Activated T-cell treated with anti-CD3 and anti-CD28 coated beads for 4 hours (primary cell): ENCODE results near the gene TM4SF1.
"Not testable (repeated sequence)": the region's sequence is repeated elsewhere in the genome, so short reads cannot be mapped to it uniquely, and the experiment has no call there.

Experiments
- DNase-seq: peaks from one replicate; pipeline ENCODE4 v3.0.0-alpha.2; 2020

The TM4SF1 gene

DNA sequence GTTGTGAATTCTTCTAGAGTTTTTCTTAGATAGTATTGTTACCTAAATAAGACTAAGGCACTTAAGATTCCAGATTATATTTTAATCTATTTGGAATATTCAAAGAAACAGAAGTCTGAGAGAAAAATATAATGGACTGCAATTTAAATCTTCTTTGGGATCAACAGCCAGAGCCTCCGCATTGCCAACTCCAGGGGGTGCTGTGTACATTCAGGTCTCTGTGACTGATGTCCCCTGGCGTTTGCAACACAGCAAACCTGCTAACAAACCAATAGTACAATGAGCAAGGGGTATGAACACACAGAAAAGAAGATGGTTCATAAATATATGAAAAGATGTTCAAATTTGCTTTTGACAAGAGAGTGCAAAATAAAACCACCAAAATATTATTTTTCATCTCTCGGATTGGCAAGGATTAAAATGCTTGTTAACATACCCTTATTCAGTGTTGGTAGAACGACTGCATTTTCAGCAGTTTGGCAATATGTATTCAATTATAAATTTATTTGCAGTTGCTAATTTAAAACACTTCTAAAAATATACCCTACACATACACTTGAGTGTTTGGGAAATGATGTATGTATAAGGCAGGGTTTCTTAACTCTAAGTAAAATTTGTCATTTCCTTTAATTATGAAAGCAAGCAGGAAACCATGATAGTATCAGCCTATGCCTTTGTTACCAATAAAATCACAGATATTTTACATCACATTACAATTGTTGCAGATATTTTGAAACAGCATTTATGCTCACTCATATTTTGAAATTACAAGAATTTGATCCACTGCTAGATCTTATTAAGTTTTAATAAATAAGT, 16.1 kb upstream of the TM4SF1 start:
- DNase-seq: no peak

- DNase-seq: no peak
Observed at GRCh38 chr3:149391960-149392359, 14.5 kb upstream of the TM4SF1 start.

GRCh38 chr3:149390772-149391212, 13.3 kb upstream of the TM4SF1 start:
- no peak for DNase-seq

- no peak for DNase-seq
Observed at GRCh38 chr3:149390294-149390693, 12.8 kb upstream of the TM4SF1 start.

DNA sequence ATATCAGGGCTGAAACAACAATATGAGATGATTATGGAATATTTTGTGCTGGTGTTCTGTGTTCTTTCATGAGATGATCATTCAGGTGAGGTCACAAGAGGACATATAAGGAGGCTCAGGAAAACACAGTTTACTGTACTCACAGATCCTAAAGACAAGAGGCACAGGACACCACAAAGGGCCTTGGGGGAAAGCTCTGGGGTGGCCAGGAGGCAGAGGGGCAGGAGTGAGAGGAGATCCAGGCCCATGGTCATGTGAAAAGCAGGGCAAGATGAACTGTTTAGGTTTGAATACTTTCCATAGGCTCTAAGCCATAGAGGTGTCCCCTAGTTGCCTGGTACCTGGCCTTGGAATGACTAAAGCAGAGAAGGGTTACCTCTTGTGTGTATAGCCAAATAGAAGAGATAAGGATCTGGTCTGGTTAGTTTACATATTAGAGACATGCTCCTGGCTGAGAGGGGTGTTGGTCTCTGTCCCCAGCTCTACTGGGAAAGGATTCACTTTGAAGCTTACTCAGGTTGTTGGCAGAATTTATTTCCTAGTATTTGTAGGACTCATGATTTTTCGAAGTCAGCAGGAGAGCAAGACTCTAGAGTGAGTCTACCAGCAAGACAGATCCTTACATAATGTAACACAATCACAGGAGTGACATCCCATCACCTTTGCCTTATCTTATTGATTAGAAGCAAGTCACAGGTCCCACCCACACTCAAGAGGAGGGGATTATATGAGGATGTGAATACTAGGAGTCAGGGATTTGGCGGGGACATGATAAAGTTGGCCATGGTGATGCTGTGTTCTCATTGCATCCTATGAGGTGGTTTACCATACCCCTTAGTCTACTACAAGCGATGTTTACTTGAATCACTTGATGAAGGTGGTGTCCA, 11.3 kb upstream of the TM4SF1 start:
- DNase-seq: no peak

DNA sequence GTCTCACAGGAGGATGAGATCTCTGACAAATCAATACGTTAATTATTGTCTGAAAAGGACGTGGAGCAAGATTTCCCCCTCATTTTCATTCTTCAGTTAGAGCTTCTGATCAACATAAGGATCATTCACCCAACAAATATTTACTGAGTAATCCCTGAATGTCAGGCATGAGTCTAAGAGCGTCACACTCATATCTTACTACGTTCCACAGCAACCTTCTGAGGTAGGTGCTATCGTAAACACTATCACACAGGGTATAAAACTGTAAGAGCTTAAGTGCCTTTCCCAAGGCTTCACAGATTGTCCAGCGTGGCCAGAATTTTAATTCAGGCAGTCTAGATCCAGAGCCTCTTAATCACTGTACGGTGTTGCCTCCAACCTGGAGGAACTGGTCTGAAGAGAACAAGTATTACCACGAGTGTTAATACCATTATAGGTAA, 10.6 kb upstream of the TM4SF1 start:
- DNase-seq: no peak

DNA sequence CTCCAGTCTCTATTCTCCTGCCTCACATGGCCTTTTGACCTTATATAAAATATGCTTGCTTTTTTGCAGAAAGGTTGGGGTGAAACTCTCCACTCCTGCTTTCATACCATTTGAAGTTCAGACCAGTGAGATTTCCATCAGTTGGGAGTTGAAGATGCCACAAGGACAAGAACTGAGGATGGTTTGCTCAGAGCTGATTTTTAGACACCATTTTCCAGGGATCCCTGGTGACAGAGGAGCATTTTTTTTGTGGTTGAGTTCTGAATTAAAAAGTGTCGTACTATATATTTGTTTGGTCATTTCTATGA, 8.8 kb upstream of the TM4SF1 start:
- DNase-seq: no peak

DNA sequence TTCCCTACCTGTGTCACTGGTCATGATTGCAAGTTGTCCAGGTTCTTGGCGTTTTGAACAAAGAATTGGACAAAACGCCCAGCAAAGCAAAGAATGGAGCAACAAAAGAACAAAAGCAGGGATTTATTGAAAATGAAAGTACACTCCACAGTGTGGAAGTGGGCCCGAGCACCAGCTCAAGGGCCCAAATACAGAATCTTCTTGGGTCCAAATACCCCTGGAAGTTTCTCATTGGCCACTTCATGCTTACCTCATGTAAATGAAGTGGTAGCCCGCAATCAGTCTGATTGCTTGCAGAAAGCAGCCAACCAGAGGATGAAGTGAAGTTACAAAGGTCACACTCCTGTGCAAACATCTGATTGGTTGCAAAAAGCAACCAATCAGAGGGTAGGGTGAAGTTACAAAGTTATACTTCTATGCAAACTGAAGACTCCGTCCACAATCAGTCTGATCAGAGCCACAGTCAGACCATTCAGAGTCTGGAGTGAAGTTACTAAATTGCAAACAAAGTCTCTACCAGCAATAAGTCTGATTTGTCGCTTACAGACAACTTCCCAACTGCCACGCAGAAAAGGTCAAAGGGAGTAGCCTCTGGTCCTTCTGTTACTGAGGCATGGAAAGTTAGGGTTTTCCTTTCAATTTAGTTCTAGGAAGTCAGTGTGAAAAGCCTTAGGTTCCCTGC, 8.3 kb upstream of the TM4SF1 start:
- no peak for DNase-seq

GRCh38 chr3:149384911-149385321, 7.5 kb upstream of the TM4SF1 start:
- DNase-seq: no peak

DNA sequence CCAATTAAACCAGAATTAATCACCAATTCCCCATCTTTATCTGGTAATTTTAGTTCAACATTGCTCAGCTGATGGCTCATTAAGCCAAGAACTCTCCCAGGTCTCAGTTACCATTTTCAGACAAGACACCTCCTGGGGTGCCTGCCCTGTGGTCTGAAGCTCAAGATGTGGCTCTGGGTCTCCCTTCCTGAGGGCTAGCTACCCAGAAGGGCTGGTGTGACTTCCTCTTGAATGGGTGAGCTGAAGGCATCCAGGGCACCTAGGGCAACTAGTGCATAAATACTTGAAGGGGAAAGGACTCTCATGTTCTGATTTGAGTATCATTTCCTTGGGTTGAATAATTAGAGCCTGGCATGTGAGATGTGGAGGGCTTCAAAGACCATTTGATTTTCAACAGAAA, 6.7 kb upstream of the TM4SF1 start:
- no peak for DNase-seq

GRCh38 chr3:149383703-149384102, 6.3 kb upstream of the TM4SF1 start:
- no peak for DNase-seq

GRCh38 chr3:149382518-149382917, 5.1 kb upstream of the TM4SF1 start:
- DNase-seq: no peak

- DNase-seq: no peak
Observed at GRCh38 chr3:149382101-149382467, 4.6 kb upstream of the TM4SF1 start.

DNA sequence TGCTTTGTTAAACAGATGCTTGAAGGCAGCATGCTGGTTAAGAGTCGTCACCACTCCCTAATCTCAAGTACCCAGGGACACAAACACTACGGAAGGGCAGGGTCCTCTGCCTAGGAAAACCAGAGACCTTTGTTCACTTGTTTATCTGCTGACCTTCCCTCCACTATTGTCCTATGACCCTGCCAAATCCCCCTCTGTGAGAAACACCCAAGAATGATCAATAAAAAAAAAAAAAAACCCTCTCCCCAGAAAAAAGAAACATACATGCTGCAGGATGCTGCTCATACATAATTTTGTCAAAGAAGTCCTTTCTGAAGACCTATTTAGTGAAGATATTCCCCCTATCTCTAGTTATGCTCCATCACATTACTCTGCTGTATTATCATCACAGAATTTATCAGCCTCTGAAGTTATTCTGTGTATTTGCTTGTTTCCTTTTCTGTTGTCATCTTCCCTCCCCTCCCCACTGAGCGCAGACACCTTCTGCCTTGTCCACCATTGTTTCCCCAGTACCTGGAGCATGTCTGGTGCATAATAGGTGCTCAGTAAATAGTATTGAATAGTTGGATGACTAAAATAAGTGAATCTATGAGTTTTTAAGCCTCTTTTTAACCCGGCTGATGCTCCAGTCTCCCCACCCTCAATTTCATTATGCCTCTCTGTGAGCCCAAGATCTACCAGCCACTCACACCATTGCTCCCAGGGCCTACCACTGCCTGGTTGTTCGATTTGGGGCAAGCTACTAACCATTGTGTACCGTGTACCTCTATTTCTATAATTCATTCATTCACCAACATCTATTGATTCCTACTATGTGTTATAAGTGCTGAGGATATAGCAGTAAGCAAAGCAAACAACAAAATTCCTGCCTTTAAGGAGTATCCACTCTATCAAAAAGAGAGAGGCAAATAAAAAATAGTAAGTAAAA, 4.0 kb upstream of the TM4SF1 start:
- no peak for DNase-seq

DNA sequence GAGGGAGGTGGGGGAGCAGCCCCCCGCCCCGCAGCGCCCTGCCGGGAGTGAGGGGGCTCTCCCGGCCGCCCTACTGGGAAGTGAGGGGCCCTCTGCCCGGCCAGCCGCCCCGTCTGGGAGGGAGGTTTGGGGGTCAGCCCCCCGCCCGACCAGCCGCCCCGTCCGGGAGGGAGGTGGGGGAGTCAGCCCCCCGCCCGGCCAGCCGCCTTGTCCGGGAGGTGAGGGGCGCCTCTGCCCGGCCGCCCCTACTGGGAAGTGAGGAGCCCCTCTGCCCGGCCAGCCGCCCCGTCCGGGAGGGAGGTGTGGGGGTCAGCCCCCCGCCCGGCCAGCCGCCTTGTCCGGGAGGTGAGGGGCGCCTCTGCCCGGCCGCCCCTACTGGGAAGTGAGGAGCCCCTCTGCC, 2.8 kb upstream of the TM4SF1 start:
- not testable (repeated sequence) for DNase-seq

GRCh38 chr3:149378478-149379309, 1.2 kb upstream of the TM4SF1 start:
- no peak for DNase-seq

- no peak for DNase-seq
Observed at GRCh38 chr3:149376718-149377407, 586 bp downstream of the TM4SF1 start.

DNA sequence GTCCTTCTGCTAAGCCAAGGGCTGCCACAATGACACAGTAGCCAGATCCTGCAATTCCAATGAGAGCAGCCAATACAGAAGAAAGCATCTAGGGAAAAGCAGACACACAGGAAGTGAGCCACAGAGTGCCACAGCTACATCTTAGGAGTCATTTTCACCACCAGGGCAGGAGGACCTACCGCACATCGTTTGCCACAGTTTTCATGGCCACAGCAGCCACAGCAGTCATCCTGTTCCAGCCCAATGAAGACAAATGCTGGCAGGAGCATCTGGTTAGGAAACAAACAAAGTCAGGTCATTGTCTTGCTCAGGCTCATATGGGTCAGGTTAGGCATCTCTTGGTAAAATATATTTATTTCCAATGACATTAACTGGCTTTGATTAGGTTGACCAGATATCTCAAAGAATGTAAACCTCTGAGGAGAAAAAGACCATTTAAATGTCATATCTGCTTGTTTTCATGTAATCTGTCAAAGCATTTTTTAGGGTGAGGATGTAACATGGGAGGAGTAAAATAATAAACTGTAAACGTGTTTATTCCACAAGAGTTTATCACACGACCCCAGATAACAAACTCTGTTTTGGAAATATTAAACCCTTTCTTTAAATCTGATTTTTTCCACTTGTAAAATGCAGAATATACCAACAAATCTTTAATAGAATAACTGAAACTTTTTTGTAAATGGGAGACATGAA, 1.8 kb downstream of the TM4SF1 start:
- DNase-seq: no peak

GRCh38 chr3:149374793-149375500, 2.5 kb downstream of the TM4SF1 start:
- DNase-seq: no peak

DNA sequence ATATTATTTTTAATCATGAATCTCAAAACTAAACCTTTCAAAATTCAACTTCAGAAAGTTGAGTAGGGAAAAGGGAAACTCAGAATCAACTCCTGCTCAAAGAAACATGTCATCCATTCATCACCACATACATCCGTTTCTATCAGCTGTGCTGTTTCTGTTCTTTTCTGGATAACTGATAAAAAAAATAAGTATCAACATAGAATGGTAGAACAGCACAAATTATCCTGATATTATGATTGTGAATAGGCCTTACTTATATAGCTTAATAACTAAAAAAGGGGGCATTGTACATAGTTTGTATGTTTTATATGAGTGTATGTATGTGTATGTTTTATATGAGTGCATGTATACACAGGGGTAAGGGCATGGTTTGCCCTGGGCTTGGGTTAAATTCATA, 3.1 kb downstream of the TM4SF1 start:
- DNase-seq: no peak
